IPS-15b (cell line): ENCODE data around the gene ILK.
A peak's percentile ranks its signal among the peaks of the same experiment; 100 is the strongest.

Experiments used
- H3K27me3 ChIP-seq: one replicate; pipeline ENCODE4 v1.6.1; 2013; ENCODE audit warnings: low read length; ENCODE audit not compliant: control insufficient read depth, insufficient read depth
- H3K36me3 ChIP-seq: one replicate; pipeline ENCODE4 v1.6.1; 2013; ENCODE audit warnings: low read length; ENCODE audit not compliant: control insufficient read depth, insufficient read depth
- H3K4me1 ChIP-seq: one replicate; pipeline ENCODE4 v1.6.1; 2013; ENCODE audit warnings: mild to moderate bottlenecking, low read length; ENCODE audit not compliant: control insufficient read depth, insufficient read depth
- H3K4me3 ChIP-seq: one replicate; pipeline ENCODE4 v1.5.1; 2013; ENCODE audit warnings: low read depth, low read length
- H3K9ac ChIP-seq: one replicate; pipeline ENCODE4 v1.6.1; 2013; ENCODE audit warnings: low read depth, mild to moderate bottlenecking, low read length
- H3K9me3 ChIP-seq: one replicate; pipeline ENCODE4 v1.6.1; 2013; ENCODE audit warnings: mild to moderate bottlenecking, low read length; ENCODE audit not compliant: control insufficient read depth, insufficient read depth

ILK gene

DNA sequence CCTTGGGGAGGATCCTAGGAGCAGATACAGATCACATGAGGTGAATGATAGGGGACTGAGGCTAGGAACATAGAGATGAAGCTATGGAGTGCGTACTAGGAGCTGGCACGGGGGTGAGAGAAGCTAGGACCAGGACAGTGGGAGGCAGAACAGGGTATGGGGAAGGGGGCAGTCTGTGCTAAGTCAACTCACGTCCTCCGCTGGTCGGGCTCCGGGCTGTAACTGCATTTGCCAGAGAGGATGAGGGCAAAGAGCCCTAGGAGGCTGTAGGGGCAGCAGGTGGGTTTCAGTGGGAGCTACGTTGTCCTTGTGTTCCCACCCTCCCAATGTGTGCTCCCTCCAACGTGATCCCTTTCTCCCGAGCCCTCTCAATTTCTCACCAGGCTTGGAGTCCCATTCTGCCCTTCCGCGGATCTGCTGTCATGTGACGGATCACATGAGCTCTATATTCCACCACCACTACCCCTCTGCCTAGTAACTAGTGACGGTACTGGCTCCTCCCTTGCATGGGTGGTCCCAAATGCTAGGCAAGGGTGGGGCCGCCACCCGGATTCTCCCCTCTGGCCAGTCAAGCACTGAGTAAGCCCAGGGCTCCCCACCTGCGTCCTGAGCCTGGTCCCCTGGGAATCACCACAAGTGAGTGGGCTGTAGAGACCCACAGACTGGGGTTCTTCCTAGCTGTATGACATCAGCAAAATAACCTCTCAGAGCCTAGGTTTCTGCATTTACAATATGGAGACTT is 15.6 kb downstream of the ILK start, which contains the start of gene TPP1:
TSS of gene TPP1 (minus strand) at position 419 of the 742 bp plus-strand sequence. CDS start at position 397, 22 bp downstream.
- H3K36me3 ChIP-seq, result no peaks in the 10 kb centered on the region
- H3K27me3 ChIP-seq, result no peaks in the 10 kb centered on the region
- H3K4me1 ChIP-seq, result no peaks in the 10 kb centered on the region
- peak within 1 kb of the TSS; percentile 99 for H3K4me3 ChIP-seq
- no peaks in the 10 kb centered on the region for H3K9me3 ChIP-seq
- H3K9ac ChIP-seq, result peak within 1 kb of the TSS; percentile 85

DNA sequence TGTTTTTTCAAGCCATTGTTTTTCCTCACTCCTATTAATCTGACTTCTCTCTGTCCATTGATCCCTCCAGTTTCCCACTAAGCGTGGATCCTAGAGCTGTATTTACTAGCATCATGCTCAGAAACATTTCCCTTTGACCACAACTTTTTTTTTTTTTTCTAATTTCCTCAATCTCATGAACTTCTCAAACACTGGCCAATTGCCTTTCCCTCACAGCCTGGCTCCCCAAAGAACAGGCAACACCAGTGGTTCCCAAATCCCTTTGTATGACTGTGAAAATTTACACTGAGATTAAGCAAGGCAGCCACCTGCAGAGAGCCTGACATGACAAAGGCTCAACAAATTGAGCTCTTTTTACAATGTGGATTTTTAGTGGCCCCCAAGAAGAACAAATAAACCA is 17.1 kb downstream of the ILK start:
- Histone ChIP-seq H3K4me3 (no peak overlapping the region), H3K27me3 (no peaks in the 10 kb centered on the region), H3K36me3 (peaks cover 7% of the 10 kb centered on the region), H3K9me3 (no peaks in the 10 kb centered on the region), H3K4me1 (no peaks in the 10 kb centered on the region), H3K9ac (no peak overlapping the region)

DNA sequence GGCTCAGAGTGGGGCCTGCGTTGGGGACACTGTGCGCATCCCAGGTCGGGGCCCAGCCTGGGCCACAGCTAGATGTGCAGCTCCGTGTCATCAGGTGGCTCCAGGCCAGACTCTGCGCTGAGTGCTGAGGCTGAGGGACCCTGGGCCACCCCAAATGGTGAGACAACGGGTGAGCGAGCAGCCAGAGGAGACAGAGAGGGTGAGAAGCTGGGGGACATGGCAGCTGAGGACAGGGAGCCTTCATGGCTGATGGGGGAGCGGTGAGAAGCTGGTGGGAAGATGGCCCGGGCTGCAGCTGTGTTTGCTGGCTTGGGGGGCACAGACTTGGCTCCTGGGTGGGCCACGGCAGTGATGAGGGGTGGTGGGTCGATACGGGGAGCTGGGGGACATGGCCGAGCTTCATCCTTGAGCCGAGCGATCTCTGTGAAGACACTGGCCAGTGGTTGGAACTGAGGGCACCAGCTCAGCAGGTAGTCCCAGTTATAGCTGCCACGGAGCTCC is 18.2 kb downstream of the ILK start:
- H3K36me3 ChIP-seq, result peaks cover 8% of the 10 kb centered on the region
- no peaks in the 10 kb centered on the region for H3K4me1 ChIP-seq
- no peaks in the 10 kb centered on the region for H3K9me3 ChIP-seq

DNA sequence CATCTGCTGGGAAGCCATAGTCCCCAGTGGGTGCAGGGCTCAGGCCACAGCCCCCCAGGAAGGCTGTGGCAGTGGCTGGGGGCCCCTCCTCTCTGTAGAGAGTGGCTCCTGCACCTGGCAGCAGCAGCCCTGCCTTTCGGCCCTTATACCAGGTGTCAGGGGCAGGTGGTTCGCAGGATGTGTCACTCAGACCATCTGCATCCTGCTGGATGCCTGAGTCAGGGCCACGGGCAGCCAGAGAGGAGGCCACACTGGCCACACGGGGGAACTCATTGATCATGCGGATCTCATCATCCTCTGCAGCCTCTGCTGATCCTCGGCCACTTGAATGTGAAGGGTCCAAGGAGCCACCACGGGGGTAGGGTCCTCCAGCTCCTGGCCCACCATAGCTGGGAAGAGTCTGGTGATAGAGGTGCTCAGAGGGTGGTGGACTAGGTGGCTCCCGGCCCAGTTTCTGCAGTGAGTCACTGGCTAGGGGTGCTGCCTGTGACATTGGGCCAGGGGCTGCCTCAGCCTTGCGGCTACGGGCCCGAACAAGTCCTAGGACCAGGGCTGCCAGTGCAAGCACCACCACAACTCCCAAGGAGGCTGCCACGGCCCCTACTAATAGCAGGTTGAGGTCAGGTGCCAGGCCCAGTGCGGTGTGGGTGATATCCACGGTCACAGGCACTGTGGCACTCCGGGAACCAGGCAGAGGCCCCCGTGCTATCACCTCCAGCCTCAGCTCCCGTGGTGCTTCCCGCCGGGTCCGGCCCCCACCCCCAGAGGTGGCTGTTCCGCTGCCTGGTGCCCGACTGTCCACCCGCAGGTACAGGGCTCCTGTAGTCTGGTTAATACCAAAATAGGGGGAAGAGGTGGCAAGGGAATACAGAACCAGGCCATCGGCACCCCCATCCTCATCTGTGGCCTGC is 18.9 kb downstream of the ILK start:
- Histone ChIP-seq H3K27me3 (no peaks in the 10 kb centered on the region), H3K9me3 (no peaks in the 10 kb centered on the region), H3K9ac (no peak overlapping the region), H3K4me1 (no peaks in the 10 kb centered on the region), H3K4me3 (no peak overlapping the region), H3K36me3 (peaks cover 12% of the 10 kb centered on the region)

More for the DNA sequence above, 18.2 kb downstream of the ILK start:
- Histone ChIP-seq H3K9ac (peak overlapping the region; percentile 32), H3K27me3 (no peaks in the 10 kb centered on the region), H3K4me3 (no peak overlapping the region)

DNA sequence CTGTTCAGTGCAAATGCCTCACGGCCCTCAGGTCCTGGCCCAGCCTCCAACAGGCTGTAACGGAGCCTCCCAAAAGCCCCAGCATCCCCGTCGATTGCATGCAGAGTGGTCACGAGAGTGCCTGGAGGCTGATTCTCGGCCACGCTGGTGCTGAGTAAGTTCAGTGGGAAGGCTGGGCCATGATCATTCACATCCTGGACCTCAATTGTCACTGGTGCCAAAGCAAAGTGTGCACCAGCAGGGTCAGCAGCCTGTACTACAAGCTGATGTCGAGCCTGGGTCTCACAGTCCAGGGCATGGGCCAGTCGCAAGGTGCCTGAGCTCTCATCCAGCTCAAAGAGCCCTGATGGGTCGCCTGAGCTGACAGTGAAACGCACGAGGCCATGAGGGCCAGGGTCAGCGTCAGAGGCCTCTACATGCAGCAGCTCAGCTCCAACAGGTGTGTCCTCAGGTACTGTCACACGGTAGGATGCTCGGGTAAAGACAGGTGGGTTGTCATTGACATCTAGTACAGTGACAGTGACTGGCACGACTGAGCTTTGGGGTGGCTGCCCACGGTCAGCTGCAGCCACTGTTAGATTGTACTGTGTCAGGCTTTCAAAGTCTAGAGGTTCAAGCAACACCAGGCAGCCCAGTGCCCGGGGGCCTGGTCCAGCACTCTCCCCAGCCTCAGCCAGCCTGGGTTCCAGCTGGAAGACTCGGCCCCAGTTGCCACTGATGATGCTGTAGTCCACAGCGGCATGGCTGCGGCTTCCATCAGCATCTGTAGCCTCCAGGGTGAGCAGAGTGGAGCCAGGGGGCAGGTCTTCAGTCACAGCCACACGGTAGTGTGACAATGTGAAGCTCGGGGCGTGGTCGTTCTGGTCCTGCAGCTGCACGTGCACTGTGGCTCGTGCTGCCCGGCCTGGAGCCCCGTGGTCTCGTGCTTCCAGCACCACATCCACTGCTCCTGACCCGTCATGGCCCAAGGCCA is 20.1 kb downstream of the ILK start:
- Histone ChIP-seq H3K9me3 (no peaks in the 10 kb centered on the region), H3K36me3 (peaks cover 12% of the 10 kb centered on the region), H3K9ac (no peak overlapping the region), H3K4me3 (no peak overlapping the region), H3K4me1 (no peaks in the 10 kb centered on the region), H3K27me3 (no peaks in the 10 kb centered on the region)

DNA sequence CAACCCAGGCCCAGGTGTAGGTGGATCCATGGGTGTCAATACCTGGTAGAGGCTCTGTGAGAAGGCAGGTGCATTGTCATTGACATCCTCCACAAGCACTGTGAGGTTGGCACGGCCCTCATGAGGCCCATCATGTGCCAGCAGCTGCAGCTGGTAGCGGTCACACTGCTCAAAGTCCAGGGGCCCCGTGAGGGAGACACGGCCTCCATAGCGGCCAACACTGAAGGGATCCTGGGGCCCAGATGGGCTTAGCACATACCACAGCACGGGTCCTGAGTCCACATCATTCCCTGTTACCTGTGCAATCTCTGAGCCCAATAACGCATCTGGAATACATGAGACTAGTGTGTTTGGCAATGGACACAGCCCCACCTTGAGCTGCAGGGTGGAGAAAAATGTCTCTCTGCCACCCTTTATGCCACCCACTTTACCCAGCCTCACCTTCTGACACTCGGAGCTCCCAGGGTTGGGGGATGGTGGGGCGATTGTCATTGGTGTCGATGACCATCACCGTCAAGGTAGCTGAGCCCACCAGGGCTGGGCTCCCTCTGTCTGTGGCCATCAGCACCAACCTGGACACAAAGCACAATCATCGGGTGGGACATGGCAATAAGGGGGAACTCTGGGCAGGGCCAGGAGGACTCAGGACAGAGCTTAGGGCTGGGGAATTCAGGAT is 21.7 kb downstream of the ILK start:
- peaks cover 15% of the 10 kb centered on the region for H3K27me3 ChIP-seq
- H3K9me3 ChIP-seq, result no peaks in the 10 kb centered on the region
- no peaks in the 10 kb centered on the region for H3K4me1 ChIP-seq
- H3K9ac ChIP-seq, result no peak overlapping the region
- no peak overlapping the region for H3K4me3 ChIP-seq
- H3K36me3 ChIP-seq, result peaks cover 12% of the 10 kb centered on the region

DNA sequence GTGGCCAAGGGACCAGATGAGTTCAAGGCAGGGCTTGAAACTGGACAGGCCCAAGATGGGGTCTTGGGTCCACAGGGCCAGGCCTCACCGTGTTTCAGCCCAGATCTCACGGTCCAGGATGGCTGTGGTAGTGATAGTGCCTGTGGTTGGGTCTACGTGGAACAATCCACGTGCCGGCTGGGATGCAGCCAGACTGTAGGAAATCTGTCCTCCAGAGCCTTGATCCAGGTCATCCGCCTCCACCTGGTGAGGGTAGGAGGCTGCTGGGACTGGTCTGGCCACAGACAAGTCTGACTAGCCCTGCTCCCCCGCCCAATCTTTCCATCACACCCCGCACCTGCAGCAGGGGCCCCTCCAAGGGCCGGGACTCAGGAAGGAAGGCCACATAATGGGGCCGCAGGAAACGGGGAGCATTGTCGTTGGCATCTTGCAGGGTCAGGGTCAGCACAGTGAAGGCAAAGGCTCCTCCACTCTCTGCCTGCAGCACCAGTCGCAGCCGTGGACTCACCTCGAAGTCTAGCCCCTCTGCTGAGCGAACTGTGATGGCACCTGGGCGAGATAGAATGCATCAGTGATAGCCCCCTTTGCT is 22.4 kb downstream of the ILK start:
- peaks cover 12% of the 10 kb centered on the region for H3K36me3 ChIP-seq
- H3K27me3 ChIP-seq, result peaks cover 20% of the 10 kb centered on the region

DNA sequence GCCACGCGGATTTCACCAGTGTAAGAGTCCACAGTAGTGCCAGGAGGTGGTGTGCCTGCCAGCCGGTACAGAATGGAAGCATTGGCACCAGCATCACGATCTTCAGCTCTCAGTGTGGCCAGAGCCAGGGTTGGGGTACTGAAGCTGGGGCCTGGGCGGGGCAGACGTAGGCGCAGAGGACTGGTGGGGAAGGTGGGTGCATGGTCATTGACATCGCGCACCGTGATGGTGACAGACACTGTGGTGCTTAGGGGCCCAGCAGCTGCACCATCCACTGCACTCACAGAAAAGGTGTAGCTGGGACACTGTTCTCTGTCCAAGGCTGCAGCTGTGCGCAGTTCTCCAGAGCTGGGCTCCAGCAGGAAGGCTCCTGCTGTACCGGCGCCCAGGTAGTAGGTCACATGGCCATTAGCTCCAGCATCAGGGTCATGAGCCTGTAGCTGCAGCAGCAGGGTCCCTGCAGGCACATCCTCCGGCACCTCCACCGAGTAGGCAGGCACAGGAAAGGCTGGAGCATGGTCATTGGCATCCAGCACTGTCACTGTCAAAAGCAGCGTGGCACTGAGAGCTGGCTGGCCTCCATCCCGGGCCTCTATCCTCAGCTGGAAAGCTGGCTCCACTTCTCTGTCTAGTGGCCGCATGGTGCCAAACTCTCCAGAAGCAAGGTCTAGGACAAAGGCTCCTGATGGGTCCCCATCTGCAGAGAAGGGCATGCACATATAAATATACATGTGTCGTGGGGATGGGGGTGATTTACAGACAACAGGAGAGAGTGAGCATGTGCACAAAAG is 23.6 kb downstream of the ILK start:
- H3K27me3 ChIP-seq, result peaks cover 32% of the 10 kb centered on the region
- no peak overlapping the region for H3K9ac ChIP-seq
- no peaks in the 10 kb centered on the region for H3K4me1 ChIP-seq
- H3K9me3 ChIP-seq, result no peaks in the 10 kb centered on the region
- no peak overlapping the region for H3K4me3 ChIP-seq
- H3K36me3 ChIP-seq, result peaks cover 12% of the 10 kb centered on the region

More for the DNA sequence above, 22.4 kb downstream of the ILK start:
- Histone ChIP-seq H3K4me1 (no peaks in the 10 kb centered on the region), H3K9ac (no peak overlapping the region), H3K9me3 (no peaks in the 10 kb centered on the region), H3K4me3 (no peak overlapping the region)

DNA sequence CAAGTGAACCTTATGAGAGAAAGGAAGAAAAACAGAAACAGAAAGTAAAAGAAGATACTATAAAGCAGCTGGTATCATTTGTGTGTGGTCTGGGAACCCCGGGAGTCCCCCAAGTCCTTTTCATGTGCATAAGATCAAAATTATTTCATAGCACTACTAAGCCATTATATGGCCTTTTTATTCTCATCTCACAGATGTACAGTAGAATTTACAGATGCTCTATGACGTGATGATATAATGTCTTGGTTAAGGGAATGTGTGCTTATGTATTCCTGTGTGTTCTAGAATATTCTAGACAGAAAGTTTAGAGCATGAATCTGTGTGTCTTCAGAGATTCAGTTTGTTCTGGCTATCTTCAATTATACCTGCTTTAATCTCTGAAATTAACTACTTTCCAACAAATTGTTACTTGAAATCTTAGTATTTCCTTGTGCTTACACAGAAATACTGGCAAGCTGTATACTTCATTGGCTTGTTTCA is 24.2 kb downstream of the ILK start:
- no peak overlapping the region for H3K4me3 ChIP-seq
- peaks cover 33% of the 10 kb centered on the region for H3K27me3 ChIP-seq
- H3K9me3 ChIP-seq, result no peaks in the 10 kb centered on the region
- H3K9ac ChIP-seq, result no peak overlapping the region
- H3K4me1 ChIP-seq, result no peaks in the 10 kb centered on the region
- peaks cover 12% of the 10 kb centered on the region for H3K36me3 ChIP-seq

DNA sequence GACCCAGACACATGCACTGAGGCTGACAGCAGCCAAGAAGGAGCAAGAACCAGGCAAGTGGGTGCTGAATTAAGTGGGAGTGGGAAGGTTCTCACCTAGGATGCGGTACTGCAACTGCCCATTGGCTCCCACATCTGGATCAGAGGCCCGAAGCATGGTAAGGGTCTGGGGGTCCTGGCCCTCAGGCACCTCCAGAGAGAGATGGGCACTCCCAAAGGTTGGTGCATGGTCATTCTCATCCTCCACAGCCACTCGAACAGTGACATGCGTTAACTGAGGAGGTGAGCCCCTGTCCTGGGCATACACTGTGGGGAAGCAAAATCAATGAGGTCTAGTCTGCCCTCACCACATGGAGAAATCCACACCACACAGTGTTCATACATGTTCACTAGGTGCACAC is 25.0 kb downstream of the ILK start:
- Histone ChIP-seq H3K4me3 (no peak overlapping the region), H3K36me3 (peaks cover 12% of the 10 kb centered on the region), H3K4me1 (no peaks in the 10 kb centered on the region), H3K27me3 (peaks cover 33% of the 10 kb centered on the region), H3K9me3 (no peaks in the 10 kb centered on the region), H3K9ac (no peak overlapping the region)
